Dermis blood vessel endothelial cell (primary cell): Measurements from ENCODE around the gene OCRL. TPM values are rescaled to one million over a fixed set of nuclear protein-coding genes. Genes with fewer than 3 reads are reported as not detected.

Experiments
- DNase-seq: peaks from one replicate; pipeline ENCODE4 v3.0.0; 2010
- total RNA-seq: library from RNA; depleted of rRNA; stranded (reverse); fragments of >200 nt; gene quantifications from 2 replicates; pipeline ENCODE4 v1.2.3, GENCODE V29; 2014

The OCRL gene
- 13.8 and 20.3 TPM in 2 replicates for total RNA-seq

DNA sequence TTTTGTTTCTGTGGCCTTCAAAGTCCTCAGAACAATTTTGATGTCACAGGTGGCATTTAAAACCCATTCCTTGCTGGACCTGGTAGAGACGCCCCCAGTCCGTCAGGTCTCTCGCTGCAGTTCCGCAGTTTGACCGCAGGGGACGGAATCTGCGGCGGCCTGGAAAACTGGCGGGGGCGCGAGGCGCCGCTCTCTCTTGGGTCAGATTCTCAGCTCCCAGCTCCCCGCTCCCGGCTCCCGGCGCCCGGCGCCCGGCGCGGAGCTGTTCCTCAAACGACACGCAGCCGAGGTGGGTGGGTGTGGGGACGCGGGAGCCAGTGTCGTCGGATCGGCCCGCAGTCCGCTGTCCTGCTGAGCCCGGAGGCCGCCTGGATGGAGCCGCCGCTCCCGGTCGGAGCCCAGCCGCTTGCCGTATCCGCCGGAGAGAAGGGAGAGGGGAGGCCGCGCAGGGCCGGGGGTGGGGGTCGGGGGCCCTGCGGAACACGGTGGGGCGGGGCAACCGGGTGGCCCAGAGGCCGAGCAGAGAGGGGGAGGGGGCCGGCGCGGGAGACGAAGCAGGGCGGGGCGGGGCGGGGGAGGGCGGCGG is at the start of gene OCRL:
OCRL (plus strand) TSS at position 192 of the 586 bp plus-strand sequence; CDS start at position 373, 181 bp downstream.
- DNase-seq, result peak; percentile 76

DNA sequence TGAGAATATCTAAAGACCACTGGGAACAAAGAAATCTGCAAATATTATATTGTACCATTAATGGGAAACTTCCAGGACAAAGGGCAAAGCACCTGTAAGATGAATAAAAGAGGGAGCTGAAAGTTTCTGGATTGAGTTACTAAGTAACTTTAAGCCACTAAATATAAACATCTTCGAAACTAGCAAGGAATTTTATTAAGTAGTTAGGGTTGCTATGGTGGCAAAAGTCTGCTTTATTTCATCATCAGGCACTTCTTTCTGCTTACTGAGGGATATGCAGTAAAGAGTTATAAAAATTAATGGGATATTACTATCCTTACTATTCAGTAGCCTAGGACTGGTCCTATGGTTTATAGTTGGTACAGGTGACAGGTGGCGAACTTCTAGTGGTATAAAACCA is 49.7 kb upstream of the OCRL start:
- DNase-seq, result no peak

DNA sequence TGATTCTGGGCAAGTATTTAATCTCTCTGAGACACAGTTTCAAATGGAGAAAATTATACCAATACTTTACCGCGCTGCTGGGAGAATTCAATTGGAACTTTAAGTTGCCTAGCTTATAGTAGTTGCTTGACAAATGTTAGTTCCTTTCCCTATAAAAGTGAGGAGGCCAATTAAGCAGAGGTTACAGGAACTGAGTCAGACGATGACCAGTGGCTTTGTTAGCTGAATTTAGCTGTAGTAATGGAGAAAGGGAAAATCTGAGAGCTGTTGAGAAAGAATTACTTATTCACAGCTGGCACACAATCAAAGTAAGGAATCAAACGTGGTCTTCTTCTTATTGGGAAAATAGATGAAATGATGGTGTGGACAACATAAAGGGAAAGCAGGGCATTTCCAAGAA is 46.4 kb upstream of the OCRL start:
- peak; percentile 43 for DNase-seq

DNA sequence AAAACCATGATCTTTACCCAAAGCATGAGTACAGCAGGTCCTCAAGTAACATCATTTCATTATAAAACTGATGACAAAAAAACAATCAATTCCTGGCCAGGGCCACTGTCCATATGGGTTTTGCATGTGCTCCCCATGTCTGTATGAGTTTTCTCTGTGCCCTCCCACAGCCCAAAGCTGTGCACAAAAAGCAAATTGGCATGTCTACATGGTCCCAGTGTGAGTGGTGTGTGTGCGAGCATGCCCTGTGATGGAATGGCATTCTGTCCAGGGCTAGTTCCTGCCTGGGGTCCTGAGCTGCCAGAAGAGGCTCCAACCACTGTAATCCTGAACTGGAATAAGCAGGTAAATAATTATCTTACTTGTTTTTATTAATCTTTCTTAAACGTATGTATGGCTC is 45.2 kb upstream of the OCRL start:
- DNase-seq, result no peak

DNA sequence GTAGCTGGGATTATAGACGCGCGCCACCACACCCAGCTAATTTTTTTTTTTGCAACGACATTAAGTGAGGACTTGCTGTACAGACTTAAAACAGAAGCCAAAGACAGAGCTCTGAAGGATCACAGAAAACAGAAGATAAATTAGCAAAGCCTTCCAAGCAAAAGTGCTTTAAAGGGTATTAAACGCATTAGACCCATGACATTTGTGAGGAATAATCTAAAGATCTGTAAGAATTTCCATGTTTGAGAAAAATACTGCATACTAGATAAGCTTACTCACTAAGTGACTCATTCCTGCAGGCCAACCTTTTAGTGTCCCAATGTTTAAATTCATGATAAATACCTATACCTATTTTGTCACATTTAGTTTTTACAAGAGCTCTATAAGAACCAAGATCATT is 44.2 kb upstream of the OCRL start:
- DNase-seq, result no peak

DNA sequence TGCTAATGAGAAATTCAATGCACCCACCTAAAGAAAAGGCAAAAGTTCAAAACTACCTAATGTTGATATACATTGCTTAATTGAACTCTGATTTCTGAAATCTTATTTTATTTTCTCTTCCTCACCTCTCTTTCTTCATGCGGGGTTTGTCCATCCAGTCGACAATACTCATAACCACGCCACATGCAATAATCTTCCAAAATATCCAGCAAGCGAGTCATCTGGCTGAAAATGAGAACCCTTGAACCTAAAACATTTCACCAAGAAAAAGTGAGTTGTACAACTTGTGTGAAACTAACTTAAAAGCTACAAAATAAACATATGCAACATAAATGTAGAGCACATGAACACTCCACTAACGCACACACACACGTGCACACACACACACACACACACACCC is 43.4 kb upstream of the OCRL start:
- no peak for DNase-seq

DNA sequence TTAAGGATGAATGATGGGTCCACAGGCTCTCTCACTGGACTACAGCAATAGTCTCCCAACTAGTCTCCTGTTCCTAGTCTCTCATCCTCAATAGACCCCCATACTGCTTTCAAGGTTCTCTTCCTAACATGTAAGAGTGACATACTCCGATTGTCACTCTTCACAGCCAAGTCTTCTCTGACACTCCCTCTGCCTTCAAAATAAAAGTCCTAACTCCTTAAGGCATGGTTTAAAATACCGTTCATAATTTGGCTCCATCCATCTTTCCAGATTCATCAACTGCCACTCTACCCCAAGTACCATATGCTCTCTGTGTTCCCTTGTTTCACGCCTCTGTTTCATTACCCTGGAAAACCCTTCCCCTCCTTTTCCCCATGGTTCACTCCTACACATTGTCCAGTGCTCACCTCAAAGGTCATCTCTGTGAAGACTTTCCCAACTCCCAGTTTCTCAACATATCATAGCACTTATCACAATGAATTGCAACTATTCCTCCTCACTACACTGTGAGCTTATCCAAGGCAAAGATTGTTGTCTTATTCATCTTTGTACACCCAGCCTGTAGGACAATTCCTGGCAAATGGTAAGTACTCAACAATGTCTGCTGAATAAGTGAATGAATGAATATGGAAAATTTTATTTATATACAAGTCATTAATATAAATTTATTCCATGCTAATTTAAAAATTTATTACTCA is 42.8 kb upstream of the OCRL start:
- no peak for DNase-seq

DNA sequence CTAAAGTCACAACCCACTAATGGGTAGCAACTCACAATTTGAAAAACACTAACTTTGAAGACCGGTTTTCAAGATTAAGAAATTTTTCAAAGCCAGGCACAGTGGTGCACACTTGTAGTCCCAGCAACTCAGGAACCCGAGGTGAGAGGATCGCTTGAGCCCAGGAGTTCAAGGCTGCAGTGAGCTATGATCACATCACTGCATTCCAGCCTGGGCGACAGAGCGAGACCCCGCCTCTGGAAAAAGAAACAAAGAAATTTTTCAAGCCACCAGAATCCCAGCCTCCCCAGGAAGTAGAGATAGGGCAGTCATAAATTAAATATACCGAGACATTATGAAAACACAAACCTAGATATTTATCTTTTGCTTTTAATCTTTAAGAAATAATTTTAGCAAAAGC is 29.7 kb upstream of the OCRL start:
- no peak for DNase-seq

DNA sequence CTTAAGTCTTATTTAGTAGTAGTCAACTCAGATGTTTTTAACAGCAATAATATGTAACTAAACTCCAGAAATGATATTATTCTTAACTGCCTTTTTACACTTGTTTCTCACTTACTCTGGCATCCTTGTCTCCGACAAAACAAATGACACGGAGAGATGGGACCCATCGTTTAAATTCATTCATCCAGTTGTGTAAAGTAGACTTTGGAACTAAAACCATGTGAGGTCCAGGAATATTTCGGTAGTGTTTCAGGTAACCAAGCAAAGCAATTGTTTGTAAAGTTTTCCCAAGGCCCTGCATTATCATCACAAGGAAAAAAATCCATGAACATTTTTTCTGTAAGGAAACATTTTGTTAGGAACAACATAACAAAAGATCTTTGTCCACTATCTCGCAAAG is 28.4 kb upstream of the OCRL start:
- no peak for DNase-seq

DNA sequence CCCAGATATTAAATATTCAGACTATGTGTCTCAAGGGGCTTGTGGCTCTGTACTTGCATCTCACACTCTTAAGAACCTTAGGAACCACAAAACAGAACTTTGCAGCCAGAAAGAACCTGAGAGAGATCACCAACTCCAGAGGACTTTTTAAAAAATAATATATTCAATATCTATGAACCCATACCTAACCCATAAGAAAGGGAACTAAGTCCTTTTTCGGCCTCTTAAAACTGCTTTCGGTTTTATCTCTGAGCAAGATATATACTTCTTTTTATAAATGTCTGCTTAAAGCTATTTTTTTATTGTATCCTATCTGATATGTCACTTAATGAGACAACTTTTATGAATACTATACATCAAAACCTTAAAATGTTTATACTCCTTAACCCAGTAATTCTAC is 27.6 kb upstream of the OCRL start:
- DNase-seq, result no peak

DNA sequence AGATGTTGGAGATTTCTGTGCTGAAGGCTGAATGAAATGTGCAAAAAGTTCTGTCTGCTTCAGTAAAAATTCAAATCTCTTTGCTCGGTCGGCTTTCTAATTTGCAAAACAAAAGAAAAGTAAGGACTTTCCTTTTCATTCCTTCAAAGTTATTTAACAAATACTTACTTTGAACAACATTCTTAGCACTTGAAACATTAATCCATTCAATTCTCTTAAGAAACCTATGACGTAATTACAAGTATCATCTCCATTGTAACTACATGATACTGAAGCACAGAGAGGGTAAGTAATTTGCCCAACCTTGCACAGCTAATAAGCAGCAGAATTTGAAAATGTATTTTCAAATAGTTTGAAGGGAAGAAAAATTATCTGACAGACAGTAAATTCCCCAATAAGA is 23.7 kb upstream of the OCRL start:
- no peak for DNase-seq

DNA sequence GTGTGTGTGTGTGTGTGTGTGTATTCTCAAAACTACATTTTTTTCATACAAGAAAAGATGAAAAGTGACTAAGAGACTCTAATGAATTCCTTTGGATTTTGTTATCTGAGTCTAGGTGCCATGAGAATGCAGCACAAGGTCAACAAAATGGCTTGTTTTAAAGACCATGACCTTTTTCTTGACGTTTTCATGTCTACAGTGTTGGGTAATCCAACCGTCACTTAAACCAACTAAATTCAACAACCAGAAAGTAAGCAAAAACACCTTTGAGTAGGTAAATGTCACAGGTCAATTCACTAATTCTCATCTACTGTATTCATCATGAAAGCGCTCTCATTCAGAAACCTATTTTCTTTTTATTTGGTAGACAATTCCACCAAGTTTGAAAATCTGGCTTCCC is 19.9 kb upstream of the OCRL start:
- no peak for DNase-seq

DNA sequence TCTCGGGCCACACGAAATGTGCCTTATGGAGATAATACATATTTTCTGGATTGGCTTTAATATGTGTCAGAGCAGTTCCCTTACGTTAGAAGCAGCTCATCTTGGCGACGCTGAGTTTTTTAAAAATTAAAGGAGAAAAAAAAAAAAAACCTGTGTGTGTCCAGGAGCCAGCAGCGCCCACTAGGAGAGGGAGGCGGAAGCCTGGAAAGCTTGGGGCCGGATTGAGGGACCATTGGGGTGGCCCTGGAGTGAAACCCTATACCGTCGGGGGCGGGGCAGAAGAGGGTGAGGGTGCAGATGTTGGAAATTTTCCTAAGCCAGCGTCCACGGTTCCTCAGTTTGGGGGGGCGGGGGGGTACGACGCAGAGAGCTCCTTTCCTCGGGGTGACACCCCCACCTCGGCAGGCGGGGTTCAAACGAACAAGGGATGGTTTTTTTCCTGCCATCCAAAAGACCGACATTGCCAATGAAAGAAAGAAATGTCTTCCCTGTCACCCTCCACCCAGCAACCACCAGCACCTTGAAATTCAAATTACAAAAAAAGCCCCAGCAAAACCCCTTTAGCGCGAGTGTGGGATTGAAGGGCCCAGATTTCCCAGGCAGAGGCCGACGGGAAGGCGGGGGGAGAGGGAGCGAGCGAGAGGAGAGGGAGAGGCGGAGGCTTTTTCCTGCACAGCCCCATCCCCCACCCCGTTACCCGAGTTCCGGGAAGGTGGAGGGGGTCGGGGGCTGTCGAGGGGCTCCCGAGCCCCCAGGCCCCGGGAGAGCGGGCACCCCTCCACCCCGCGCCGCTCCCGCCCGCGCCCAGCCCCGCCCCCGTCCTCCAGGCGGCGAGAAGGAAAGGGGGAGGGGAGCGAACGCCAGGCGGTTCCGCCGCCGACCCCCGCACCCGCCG is 17.6 kb upstream of the OCRL start:
- DNase-seq, result peak; percentile 43

DNA sequence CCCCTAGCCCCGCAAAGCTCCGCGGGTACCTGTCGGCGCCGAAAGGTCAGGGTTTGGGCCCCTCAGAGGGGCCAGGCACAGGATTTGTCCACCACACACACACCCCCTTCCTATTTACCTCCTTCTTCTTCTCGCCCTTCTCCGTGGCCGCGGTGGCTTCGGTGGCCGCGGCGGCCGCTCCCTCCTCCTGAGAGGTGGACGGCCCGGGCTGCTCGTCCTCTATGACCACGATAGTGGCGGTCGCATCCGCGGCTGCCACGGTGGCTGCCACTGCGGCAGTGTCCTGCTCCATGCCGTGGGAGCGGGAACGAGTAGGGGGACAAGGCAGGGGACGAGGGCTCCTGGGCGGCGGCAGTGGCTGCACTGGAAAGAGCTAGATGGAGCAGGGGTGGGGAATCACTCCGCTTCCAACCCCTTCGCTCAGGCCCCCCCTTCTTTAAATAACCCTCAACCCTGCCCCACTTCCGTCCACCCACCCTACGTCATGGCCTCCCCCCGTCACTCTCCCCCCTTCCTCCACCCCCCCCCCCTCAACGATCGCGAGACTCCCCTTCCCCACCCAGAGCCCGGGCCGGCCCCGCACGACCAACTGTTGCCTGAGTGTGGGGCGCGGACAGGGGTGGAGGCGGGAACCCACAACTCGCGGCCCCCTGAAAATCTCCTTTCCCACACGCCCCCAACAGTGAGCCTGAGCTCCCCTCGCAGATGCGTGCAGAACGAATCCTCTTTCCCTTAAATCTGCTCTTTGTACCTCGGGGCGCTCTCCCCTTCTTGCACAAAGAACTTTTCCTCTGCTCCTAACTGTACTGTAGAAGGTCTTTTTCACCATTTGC is 16.8 kb upstream of the OCRL start, which contains the start of gene SMARCA1:
SMARCA1 (minus strand) TSS at position 412 of the 833 bp plus-strand sequence; CDS start at position 292, 120 bp downstream.
- DNase-seq, result peak; percentile 58

DNA sequence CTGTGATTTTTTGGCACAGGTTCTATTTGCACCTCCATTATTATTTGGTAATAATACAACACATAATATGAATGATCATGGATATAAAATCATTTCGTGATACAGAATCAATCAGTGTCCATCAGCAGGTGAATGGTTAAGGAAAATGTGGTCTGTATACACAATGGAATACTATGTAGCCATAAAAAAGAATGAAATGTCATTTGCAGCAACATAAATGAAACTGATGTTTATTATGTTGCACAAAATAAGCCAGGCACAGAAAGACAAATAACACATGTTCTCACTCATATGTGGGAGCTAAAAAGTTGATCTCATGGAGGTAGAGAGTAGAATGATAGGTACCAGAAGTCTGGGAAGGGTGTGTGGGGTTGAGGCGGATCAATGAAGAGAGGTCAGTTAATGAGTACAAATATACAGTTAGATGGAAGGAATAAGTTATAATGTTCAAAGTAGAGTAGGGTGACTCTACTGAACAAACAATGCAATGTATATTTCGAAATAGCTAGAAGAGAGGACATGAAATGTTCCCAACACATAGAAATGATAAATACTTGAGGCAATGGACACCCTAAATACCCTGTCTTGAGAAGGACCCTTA is 15.7 kb upstream of the OCRL start:
- DNase-seq, result no peak

DNA sequence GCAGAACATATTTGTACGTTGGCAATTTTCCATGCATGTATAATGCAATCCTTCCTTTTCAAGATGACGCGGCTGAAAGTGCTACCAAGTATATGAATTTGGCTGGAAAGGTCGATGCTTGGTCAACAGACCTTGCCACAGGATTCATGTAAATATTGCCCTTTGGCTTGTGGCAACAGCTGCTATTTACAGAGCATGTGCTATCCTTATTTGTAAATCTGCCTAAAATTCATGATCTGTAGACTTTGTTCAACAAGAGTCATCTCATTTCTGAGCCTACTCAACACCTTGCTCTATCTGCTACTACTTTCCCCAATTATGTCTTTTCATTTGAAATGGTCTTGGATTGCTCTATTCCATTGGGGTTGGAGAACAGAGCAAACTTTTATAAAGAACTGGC is 14.9 kb upstream of the OCRL start:
- no peak for DNase-seq

DNA sequence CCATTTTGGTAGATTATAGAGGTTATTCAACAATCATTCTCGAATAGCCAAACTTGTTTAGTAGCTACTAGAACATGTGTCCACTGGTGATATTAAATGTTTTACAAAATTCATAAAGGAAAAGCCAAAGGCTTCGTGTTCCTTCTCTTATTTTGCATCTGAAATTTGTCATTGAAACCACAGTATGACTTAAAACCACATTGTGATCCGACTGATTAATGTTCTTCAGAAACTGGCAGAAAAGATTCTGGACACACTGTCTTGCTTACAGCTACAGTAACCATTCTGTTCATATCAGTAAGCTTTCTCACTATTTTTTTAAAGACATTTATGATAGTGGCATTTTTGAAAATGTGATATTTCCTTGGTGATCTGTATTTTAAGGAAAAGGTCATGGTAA is 14.2 kb upstream of the OCRL start:
- no peak for DNase-seq

DNA sequence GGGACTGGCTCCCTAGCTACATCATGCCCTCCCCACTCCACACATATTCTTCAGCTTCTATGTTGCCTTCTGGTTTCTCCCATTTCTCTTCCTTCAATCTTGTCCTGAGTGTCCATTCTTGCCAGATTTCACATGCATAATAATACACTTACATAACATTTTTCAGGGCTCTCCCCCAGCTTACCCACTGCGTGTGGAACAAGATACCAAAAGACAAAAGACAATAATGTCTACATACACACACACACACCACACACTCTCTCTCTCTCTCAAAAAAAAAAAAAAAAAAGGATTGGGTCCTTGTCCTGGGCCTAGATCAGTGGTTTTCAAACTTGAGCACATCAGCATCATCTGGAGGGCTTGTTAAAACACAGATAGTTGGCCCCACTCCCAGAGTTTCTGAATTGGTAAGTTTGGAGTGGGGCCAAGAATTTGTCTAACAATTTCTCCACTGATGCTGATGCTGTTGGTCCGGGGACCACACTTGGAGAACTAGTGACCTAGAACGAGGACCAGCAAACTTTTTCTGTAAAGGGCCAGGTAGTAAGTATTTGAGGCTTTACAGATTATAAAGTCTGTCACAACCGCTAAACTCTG is 10.3 kb upstream of the OCRL start:
- DNase-seq, result no peak

DNA sequence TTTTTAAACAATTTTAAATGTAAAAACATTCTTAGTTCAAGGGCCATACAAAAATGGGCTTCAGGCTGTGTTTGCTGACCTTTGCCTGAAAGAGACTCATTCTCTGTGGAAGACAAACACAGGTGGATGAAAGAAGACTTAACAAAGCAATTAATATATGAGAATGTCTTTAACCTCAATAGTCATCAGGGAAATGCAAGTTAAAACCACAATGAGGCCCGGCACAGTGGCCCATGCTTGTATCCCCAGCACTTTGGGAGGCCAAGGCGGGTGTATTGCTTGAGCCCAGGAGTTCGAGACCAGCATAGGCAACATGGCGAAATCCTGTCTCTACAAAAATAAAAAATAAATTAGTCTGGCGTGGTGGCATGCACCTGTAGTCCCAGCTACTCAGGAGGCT is 9.6 kb upstream of the OCRL start:
- no peak for DNase-seq

DNA sequence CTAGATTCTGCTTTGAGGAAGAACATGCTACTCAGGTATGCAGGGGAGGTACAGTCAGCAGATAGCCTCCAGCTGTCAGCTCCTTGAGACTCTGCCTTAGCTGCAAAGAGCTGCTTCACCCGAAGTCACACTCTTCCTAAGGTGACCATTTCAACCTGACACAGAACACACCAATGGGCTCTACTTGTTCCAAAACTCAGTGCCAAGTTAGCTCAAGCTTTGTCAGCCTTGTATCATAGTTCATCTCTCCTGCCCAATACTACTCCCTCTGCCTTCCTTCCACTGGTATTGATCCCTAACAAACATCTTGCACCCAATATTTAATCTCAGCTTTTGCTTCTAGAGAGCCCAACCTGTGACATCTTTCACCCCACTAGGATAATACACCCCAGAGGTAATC is 8.9 kb upstream of the OCRL start:
- no peak for DNase-seq

DNA sequence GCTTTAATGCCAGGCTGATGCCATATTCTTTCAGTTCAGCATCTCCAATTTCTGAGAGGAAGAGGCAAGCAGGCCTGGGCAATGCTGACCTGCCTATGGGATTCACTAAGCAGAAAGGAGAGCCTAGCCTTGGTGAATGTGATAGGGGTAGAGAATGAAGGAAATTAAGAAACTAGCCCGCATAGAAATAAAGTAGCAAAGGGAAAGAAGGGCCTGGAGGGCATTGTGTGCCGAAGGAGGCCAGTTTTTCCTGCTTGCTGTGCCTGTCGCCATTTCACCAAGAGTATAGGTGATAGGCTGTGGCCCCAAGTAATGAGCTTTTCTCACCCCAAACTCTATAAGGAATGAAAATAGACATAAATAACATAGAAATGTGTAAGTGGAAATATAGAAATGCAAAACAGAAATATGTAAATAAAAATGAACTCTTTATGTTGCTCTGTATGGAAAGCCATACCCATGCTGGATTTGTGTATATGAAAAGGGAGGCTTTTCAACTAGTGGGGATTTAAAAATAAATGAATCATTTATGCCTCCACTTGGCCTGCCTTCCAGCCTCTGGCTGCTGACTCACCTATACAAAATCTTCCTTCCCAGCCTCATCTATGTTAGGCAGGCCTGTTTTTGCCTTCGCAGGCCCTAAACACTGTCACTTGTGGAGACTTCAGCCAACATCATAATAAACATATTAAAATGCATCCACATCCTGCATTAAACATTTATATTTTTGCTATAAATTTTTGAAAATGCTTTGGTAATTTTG is 5.1 kb upstream of the OCRL start:
- no peak for DNase-seq
